Stimulated activated CD8-positive, alpha-beta memory T cell treated with anti-CD3 and anti-CD28 coated beads, Interleukin-4, amount 100 ng/mL, for 24 hours (primary cell): Measurements from ENCODE around the gene SDHAF1.
A peak's percentile ranks its signal among the peaks of the same experiment; 100 is the strongest.

Experiments used
- DNase-seq: peaks from one replicate; pipeline ENCODE4 v3.0.0-alpha.2; 2020; ENCODE audit warnings: low read depth

SDHAF1 gene

GRCh38 chr19:35986664-35987570 lies 8.1 kb upstream of the SDHAF1 start:
- DNase-seq: peak; percentile 19

GRCh38 chr19:35987571-35987896 lies 7.5 kb upstream of the SDHAF1 start:
- no peak for DNase-seq

DNA sequence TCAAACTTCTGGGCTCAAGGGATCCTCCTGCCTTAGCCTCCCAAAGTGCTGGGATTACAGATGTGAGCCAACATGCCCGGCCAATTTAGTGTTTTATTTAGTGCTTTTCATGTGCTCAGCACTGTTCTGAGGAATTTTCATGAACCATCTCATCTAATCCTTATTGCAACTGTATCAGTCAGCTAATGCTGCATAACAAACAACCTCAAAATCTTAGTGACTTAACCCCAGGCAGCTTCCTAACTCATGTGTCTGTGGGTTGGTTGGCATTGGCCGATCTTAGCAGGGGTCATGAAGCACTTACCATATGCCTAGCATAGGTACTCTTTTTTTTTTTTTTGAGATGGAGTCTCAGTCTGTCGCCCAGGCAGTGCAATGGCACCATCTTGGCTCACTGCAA lies 6.2 kb upstream of the SDHAF1 start:
- DNase-seq: no peak

GRCh38 chr19:35990156-35990555 lies 4.8 kb upstream of the SDHAF1 start:
- DNase-seq: no peak

DNA sequence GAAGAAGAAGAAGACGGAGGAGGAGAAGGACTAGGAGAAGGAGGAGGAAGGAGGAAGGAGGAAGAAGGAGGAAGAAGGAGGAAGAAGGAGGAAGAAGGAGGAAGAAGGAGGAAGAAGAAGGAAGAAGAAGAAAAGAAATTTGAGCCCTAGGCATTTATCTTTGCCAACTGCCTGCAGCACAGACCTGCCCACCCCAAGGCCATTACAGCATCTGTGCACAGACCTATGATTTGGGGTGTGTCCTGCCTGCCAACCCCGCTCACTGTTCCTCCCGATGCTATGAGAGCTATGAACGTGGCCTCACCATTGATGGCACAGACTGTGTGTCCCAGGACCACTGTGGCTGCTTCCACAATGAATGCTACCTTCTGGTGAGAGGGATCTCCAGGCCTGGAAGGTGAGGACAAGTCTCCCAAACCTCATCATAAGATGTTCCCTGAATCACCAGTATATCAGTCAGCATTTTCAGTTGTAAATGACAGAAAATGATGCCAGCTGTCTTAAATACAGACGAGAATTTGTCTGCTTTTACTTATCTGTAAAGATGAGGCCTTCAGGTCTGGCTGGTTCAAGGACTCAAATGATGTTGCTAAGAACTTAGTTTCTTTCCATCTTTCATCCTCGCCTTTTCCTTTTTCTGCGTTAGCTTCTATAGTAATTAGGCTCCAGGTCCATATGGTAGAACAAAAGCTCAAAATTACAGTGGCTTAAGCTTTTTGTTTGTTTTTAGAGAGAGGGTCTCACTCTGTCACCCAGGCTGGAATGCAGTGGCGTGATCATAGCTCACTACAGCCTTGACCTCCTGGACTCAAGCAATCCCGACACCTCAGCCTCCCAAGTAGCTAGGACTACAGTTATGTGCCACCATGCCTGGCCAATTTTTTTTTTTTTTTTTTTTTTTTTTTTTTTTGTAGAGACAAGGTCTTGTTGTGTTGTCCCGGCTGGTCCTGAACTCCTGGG lies 3.9 kb upstream of the SDHAF1 start:
- no peak for DNase-seq

DNA sequence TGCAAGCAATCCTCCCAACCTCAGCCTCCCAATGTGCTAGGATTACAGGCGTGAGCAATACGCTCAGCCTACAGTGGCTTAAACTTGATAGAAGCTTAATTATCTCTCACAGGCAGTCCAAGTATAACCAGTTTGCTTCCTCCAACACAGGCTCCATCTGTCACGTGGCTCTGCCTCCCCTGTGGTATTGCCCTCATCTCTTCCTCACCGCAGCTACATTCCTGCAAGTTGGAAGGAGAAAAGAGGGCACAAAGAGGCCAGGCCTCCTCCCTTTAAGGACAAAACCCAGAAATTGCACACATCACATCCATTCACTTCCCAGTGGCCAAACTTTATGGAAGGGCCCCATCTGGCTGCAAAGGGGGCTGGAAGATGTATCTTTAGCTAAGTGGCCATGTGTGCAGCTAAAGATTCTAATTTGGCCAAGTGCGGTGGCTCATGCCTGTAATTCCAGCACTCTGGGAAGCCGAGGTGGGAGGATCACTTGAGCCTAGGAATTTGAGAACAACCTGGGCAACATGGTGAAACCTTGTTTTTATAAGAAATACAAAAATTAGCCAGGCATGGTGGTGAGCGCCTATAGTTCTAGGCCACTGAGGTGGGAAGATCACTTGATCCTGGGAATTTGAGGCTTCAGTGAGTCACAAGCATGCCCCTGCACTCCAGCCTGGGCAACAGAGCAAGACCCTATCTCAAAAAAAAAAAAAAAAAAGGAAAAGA lies 3.1 kb upstream of the SDHAF1 start:
- DNase-seq: no peak

DNA sequence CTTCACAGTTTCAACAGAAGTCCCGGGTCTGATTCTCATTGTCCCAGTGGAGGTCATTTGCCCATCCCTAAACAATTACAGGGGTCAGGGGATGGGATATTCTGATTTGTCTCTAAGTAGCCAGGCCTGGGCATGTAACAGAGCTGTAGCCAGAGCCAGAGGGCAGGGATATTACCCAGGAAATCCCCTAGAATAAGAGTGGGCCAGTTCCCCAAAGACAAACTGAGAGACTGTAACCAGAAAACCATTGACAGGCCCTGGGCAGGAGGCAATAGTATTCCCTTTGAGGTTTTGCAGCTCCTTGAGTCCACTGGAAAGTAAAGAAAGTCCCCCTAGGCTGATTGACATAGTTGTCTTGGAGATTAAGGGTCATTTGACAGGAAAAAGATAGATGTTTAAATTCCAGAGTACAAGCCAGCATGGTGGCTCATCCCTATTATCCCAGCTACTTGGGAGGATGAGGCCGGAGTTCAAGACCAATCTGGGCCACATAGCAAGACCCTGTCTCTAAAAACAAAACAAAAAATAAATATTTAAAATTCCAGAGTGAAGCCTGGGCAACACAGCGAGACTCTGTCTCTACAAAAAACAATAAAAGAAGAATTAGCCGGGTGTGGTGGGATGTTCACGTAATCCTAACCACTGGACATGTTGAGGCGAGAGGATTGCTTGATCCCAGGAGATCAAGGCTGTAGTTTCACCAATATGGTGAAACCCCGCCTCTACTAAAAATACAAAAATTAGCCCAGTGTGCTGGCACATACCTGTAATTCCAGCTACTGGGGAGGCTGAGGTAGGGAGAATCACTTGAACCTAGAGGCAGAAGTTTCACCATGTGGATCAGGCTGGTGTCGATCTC lies 1.9 kb upstream of the SDHAF1 start:
- DNase-seq: no peak

DNA sequence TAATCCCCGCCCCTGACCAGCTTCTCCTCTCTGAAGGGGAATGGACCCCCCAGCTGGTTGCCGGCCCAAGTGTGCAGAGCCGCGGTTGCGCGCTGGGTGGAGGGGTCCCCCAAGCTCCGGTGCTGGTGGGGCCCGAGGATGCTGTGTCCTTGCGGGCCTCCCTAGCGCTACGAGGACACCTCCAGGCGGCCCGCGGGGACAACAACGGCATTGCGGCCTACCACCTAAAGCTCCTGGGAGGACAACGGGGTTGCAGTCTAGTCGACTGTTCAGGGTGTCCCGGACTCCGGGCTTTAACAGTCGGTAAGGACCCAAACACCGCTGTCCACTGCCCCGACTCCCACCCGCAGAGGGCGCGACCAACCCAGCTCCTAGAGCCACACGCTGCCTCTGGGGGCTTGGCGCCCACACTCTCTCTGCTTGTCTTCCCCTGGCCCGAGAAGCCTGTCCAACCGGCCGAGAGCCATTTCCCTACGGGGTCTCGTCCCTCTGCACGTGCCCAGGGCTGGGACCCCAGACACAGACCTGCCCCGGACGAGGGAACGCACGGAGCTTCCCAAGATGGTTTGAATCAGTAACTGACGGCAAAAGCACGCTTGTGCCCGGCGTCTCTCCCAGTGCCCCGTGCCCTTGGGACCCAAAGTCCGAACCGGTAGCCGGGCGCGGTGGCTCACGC lies 927 bp upstream of the SDHAF1 start:
- no peak for DNase-seq

- DNase-seq: no peak
Observed at GRCh38 chr19:35996777-35997176, 1.8 kb downstream of the SDHAF1 start.

GRCh38 chr19:36001605-36002004 lies 6.6 kb downstream of the SDHAF1 start:
- DNase-seq: no peak

GRCh38 chr19:36003284-36003683 lies 8.3 kb downstream of the SDHAF1 start:
- no peak for DNase-seq

DNA sequence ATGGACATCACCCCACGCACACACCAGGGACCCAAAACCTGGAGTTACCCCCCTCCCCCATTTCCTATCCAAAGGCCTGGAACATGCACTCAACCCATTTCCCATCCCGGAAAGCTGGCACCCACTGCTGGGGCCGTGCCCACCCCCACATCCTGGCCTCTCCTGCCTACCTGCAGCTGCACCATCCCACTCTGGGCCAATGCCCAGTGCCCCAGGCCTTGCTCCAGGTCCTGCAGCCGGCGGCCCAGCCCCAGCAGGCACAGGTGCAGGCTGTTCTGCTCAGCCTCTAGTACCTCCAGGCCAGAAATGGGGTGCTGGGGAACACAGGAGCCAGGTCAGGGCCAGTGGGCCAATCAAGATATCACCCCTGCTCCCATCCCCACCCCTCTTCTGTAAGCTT lies 12.0 kb downstream of the SDHAF1 start:
- DNase-seq: no peak

- no peak for DNase-seq
Observed at GRCh38 chr19:36008336-36008978, 13.5 kb downstream of the SDHAF1 start, which contains the start of gene SYNE4. SYNE4 (minus strand) TSS chr19:36008813; CDS start chr19:36008681, 132 bp downstream.

GRCh38 chr19:36009220-36009619 lies 14.2 kb downstream of the SDHAF1 start:
- DNase-seq: peak; percentile 34

GRCh38 chr19:36009633-36010379 lies 14.8 kb downstream of the SDHAF1 start:
- DNase-seq: no peak

- DNase-seq: no peak
Observed at GRCh38 chr19:36010402-36010801, 15.4 kb downstream of the SDHAF1 start.

GRCh38 chr19:36013280-36014011 lies 18.5 kb downstream of the SDHAF1 start:
- DNase-seq: no peak

DNA sequence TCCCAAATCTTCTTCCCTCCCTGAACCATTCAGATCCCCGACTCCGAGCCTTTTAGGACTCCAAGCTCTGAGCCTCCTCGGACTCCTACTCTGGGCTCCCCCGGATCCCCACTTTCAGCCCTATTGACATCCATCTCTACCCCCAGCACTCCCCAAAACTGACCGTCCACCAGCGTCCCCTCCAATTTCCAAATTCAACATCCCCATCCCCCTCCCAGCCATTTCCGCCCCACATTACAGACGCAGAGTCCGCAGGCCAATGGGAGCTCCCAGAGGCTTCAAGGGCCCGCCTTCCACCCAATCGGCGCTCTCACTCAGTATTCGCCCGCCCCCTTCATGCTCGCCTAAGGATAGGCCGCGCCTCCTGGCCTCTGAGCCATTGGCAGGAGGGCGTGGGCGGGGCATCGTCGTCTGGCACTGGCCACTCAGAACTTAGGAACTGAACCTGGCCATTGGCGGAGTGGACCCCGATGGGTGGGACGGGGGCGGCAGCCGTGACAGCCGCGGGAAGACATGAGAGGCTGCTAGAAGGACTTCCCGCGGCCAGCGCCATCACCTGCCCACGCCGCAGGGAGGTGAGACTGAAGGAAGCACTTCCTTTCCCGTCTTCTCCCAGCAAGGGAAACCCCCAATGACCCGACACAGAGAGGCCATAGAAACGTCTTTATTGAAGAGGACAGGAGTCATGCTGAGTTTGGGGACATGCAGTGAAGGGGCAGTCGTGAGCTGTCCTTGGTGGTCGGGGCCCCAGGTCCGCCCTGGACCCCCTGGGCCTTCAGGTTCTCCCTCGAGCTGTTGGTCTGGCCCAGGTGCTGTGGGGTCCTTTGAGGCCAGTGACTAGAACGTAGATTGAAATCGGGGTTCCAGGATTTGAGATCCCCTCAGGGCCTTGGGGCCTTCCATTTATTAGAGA lies 19.3 kb downstream of the SDHAF1 start, which contains the start of gene ALKBH6:
Gene ALKBH6, minus strand, starts transcription at position 202 of the 913 bp plus-strand sequence. CDS start 816 bp downstream, outside the sequence.
- DNase-seq: peak; percentile 99
